LNCAP (cell line): ENCODE results near the gene RBM42.

ENCODE experiments used
- CTCF ChIP-seq: fragments of 450-650 bp; IDR thresholded peaks from 2 replicates; pipeline ENCODE4 v1.5.1; 2017; ENCODE audit warnings: mild to moderate bottlenecking

RBM42 gene

DNA sequence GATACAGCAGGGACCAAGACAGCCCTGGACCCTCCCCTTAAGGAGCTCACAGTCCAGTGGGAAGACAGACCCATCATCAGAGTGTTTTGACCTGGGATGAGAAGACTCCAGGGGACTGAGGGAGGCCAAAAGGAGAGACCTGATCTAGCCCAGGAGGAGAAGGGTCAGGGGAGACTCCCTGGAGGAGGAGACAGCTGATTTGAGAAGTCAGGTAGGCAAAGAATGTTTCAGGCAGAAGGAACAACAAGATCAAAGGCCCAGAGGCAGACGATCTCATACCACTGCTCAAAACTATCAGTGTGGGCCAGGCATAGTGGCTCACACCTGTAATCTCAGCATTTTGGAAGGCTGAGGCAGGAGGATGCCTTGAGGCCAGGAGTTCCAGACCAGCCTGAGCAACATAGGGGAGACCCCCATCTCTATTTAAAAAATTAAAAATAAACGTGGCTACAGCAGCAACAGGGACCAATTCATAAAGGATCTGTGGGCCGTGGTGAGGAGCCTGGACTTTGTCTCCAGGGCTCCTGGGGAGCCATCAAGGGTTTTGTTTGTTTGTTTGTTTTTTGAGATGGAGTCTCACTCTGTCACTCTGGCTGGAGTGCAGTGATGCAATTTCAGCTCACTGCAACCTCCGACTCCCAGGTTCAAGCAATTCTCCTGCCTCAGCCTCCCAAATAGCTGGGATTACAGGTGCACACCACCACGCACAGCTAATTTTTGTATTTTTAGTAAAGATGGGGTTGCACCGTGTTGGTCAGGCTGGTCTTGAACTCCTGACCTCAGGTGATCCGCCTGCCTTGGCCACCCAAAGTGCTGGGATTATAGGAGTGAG lies 17.1 kb downstream of the RBM42 start:
- TF ChIP-seq CTCF = no peak

DNA sequence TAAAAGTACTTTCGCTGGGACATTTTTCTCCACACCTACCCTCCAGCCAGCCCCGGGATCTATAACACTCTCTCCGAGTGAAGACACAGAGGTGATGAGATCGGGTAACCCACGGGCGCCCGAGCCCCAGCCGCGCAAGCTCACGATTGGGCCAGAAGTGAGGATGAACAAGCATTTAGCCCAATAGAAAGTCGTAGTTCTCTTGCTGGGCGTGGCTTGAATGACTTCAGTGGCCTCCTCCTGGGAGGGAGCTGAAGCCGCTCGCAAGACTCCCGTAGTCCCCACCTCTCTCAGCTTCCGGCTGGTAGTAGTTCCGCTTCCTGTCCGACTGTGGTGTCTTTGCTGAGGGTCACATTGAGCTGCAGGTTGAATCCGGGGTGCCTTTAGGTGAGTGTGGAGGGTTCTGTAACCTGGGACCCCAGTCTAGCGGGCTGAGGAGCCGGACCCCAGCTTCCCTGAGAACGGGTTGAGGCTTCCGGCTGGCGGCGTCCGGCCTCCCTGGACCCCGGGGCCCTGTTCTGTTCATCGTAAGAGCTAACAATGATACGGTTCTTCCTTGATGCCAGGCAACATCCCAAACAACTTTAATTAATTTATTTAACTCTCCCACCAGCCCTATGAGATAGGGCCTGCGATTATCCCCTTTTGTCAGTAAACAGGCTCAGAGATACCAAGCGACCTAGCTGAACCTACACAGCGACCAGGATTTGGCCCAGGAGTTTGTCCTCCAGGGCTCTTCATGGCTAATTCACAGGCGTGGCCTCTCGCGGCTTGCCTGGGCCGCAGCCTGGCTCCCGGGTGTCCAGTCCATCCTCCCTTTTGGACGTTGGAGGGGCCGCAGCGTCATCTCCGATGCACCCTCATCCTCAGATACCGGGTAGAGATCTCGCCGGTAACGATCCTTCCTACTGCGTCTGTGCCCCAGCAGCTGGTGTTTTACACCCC lies 19.5 kb downstream of the RBM42 start, which contains the start of gene COX6B1:
Gene COX6B1 (plus strand): TSS at position 307 of the 945 bp plus-strand sequence. CDS start 2,921 bp downstream, outside the sequence.
- no peak for TF ChIP-seq CTCF

- TF ChIP-seq CTCF = no peak
Measured at GRCh38 chr19:35650581-35650980, 21.7 kb downstream of the RBM42 start.

GRCh38 chr19:35655600-35655999 lies 26.8 kb downstream of the RBM42 start:
- no peak for TF ChIP-seq CTCF

GRCh38 chr19:35656700-35657099 lies 27.9 kb downstream of the RBM42 start:
- TF ChIP-seq CTCF = no peak

GRCh38 chr19:35657904-35658700 lies 29.3 kb downstream of the RBM42 start:
- TF ChIP-seq CTCF = no peak

- no peak for TF ChIP-seq CTCF
Measured at GRCh38 chr19:35661995-35662340, 33.1 kb downstream of the RBM42 start.
